LHCN-M2 (cell line): ENCODE measurements around the gene CDH3. TPM values are rescaled to one million over a fixed set of nuclear protein-coding genes. Genes with fewer than 3 reads are reported as not detected.
A peak's percentile ranks its signal among the peaks of the same experiment; 100 is the strongest.
"Not testable (repeated sequence)": the region's sequence is repeated elsewhere in the genome, so short reads cannot be mapped to it uniquely, and the experiment has no call there.

Source experiments
- DNase-seq: peaks from one replicate; pipeline ENCODE4 v3.0.0-alpha.2; 2012; ENCODE audit warnings: low read depth
- total RNA-seq: library from RNA; depleted of rRNA; stranded (reverse); fragments of >200 nt; gene quantifications from 2 replicates; pipeline ENCODE4 v1.2.3, GENCODE V29; 2014

CDH3 gene
- total RNA-seq, 1 experiment from 2014 or later, result not detected

DNA sequence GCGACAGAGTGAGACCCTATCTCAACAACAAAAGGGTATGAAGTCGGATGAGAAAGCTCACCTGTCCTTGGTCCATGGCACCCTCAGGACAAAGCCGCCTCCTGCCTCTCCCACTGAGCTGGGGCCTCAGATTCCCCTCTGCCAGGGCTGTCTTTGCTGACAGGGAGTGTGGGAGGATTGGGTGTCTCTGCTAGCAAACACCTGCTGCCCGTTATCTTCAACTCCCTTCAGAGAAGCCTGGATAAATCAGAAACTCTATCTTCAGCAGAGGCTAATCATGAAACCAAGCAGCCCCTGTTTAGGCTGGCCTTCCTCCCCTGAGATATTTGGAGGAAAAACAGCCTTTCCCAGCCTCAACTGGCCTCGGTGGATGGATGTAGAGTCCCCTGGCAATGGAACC, 55.7 kb downstream of the CDH3 start:
- no peak for DNase-seq

DNA sequence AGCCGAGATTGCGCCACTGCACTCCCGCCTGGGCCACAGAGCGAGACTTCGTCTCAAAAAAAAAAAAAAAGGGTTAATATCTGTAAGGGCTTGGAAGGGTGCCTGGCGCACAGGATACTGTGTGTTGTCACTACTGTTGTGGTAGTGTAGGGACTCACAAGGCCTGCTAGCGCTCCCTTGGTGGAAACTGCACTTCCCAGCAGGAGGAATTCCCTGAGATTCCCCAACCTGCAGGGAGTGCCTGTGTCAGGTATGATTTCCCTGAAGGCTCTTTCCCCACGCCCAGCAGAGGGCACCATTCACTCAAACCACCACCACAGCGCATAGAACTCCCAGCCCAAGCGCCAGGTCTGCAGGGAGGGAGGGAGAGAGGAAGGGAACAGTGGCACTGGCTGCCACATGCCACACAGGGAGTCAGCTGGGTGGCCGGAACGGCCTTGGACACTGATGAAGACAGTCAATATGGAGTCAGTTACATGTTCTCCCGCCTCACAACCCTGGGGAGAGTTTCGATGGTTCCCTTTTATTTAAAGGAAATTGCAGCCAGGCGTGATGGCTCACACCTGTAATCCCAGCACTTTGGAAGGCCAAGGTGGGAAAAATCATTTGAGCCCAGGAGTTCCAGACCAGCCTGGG, 59.2 kb downstream of the CDH3 start:
- DNase-seq, result peak; percentile 59

GRCh38 chr16:68707340-68708152, 62.4 kb downstream of the CDH3 start:
- peak; percentile 90 for DNase-seq

GRCh38 chr16:68710211-68710610, 65.1 kb downstream of the CDH3 start:
- DNase-seq, result no peak

DNA sequence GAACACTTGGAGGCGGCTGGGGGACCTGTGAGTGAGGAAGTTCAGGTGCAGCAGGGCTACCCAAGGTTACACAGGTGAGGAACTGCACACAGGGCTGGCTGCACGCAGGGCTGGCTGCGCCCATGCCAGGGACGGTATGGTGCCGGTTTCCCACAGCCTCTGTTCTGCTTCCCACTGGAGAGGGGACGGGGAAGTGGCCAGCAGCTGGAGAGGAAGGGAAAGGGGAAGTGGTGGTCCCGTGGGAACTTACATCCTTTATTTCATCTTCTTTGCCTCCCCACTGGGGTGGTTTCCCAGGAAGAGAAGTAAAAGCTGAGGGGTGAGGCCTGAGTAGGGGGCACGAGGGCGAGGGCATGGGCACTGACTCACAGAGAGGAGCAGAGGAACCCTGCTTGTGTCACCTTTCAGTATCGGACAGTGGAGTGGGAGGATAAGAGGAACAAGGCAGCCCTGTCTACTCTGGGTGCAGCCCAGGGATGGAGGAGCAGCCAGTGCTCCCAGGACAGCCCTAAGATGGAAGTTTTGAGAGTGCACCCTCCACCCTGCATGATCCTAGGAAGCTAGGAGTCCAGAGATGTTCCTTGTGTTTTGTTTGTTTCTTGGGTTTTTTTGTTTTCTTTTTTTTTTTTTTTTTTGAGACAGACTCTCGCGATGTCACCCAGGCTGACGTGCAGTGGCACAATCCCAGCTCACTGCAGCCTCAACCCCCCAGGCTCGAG, 66.5 kb downstream of the CDH3 start:
- no peak for DNase-seq

- DNase-seq, result no peak
Measured at GRCh38 chr16:68713361-68713760, 68.3 kb downstream of the CDH3 start.

DNA sequence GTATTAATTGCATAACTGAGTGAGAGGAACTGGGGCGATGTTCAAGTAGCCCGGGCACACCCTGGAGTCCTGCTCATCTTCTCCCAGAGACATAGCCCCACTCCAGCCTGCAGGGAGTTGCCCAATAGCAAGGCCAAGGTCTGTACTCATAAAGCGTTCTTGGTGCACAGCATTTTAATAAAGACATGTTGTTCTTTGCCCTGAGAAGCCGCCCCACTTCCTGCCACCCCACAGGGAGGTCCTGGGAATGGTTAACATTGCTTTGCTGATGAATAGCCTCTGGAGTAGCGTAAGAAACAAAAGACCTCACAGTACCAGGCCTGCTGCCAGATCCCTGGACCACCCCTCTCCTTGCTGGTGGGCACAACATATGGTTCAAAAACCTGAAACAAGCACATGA, 70.4 kb downstream of the CDH3 start:
- DNase-seq, result no peak

DNA sequence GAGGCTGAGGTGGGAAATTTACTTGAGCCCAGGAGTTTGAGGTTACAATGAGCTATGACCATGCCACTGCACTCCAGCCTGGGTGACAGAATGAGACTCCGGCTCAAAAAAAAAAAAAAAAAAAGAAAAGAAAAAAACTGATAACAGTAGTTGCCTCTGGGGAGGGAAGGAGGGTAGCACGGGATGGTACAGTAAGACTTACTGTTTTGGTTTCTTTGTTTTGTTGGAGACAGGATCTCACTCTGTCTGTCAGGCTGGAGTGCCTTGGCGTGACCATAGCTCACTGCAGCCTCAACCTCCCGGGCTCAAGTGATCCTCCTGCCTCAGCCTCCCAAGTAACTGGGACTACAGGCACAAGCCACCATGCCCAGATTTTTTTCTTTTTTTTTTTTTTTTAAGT, 71.4 kb downstream of the CDH3 start:
- DNase-seq, result not testable (repeated sequence)

DNA sequence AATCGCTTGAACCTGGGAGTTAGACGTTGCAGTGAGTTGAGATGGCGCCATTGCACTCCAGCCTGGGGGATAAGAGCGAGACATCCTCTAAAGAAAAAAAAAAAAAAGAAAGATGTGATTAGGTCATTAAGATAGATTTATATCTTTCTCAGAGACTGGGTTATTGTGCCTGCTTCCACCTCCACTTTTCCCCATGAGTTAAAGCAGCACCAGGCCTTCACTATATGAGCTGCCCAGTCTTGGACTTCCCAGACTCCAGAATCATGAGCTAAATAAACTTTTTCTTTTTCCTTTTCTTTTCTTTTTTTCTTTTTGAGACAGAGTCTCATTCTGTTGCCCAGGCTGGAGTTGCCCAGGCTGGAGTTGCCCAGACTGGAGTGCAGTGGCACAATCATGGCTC, 72.6 kb downstream of the CDH3 start:
- no peak for DNase-seq

GRCh38 chr16:68718590-68718989, 73.5 kb downstream of the CDH3 start:
- DNase-seq, result no peak

DNA sequence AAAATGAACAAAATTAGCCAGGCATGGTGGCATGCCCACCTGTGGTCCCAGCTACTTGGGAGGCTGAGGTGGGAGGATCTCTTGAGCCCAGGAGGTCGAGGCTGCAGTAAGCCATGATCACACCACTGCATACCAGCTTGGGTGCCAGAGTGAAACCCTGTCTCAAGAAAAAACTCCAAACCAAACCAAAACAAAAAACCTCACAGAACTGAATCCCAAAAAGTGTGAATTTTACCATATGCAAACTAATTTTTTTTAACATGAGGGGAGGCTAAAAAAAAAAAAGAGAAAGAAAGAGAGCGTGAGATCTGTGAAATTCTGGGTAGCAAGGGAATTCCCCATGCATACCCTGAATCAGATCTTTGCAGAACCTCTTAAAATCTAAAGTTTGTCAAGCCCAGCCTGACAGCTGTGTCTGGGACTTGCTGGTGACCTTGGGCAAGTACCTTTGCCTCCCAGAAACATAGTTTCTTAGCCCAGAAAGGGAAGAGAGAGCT, 74.9 kb downstream of the CDH3 start:
- DNase-seq, result no peak

- DNase-seq, result no peak
Measured at GRCh38 chr16:68722119-68723024, 77.3 kb downstream of the CDH3 start.

DNA sequence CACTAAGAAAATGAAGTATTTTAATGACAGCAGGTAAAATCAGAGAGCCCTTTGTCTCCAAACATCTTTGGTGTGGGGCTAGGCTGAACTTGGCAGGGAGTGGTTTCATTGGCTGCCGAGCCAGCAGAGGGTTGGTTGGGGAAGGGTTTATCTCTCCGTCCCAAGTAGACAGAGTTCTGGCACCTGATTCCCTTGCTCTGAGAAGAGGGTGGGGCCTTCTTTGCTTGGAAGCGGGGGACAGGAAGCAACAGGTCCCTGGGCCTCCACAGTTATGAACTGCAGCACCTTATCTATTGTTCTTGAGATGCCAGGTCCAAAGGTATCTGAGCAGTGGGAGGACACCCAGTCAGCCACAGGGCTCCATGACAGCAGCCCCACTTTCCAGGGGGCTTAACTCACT, 79.7 kb downstream of the CDH3 start:
- no peak for DNase-seq

- DNase-seq, result no peak
Measured at GRCh38 chr16:68728523-68728922, 83.4 kb downstream of the CDH3 start.

- DNase-seq, result no peak
Measured at GRCh38 chr16:68731637-68732036, 86.5 kb downstream of the CDH3 start.

- no peak for DNase-seq
Measured at GRCh38 chr16:68732042-68732680, 87.1 kb downstream of the CDH3 start.

DNA sequence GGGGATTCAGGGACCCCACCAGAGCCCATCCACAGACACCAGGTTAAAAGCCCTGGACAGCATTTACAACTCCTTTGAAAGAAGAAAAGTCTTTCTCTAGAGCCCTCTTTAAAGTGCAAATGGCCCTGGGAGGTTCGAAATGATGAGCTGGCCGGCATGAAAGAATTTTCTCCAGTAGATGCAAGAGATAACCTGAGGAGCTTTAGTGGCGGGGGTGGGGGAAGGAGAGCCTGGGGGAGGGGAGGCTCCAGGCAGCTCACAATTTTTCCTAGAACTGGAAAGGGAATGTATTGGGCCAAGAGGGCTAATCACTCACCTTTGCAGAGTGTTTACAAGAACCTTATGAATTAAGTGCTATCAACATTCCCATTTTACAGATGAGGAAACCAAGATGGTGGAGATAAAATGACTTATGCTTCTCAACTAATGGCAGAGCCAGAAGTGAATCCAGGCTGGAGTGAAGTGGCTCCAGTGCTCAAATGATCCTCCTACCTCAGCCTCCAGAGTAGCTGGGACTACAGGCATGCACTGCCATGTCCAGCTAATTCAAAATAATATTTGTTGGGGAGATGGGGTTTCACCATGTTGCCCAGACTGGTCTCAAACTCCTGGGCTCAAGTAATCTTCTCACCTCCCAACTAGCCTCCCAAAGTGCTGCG, 87.8 kb downstream of the CDH3 start:
- no peak for DNase-seq

DNA sequence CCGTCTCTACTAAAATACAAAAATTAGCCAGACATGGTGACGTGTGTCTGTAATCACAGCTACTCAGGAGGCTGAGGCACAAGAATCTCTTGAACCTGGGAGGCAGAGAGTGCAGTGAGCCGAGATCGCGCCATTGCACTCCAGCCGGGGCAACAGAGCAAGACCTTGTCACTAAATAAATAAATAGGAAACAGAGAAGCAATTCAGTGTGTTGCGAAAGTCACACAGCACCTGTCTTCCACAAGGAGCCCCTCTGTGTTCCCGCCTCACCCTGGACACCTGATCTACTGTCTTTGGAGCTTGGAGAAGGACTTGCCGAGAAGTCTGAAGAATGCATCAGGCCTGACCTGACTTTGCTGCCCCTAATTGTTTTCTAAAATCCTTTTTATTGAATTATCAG, 88.5 kb downstream of the CDH3 start:
- DNase-seq, result no peak

GRCh38 chr16:68734782-68735181, 89.7 kb downstream of the CDH3 start:
- no peak for DNase-seq

GRCh38 chr16:68736561-68736960, 91.5 kb downstream of the CDH3 start:
- no peak for DNase-seq
